Activated naive CD4-positive, alpha-beta T cell treated with Interleukin-2 at 50 U/mL for 16 hours (primary cell): ENCODE data around the gene ZNF691.
A peak's percentile ranks its signal among the peaks of the same experiment; 100 is the strongest.
"Not testable (repeated sequence)": the region's sequence is repeated elsewhere in the genome, so short reads cannot be mapped to it uniquely, and the experiment has no call there.

Experiments used
- DNase-seq: peaks from one replicate; pipeline ENCODE4 v3.0.0-alpha.2; 2020

The ZNF691 gene

GRCh38 chr1:42846257-42847110 is at the start of gene ZNF691:
Gene ZNF691 (plus strand): TSS chr1:42846613. CDS start chr1:42849659, 3,046 bp downstream.
- peak; percentile 88 for DNase-seq

- no peak for DNase-seq
These were observed 49.0 kb upstream of the ZNF691 start for GRCh38 chr1:42797414-42797813.

GRCh38 chr1:42797979-42798378 is 48.4 kb upstream of the ZNF691 start:
- no peak for DNase-seq

GRCh38 chr1:42801832-42802473 is 44.5 kb upstream of the ZNF691 start:
- no peak for DNase-seq

GRCh38 chr1:42806171-42806570 is 40.2 kb upstream of the ZNF691 start:
- no peak for DNase-seq

- DNase-seq, result no peak
These were observed 39.8 kb upstream of the ZNF691 start for GRCh38 chr1:42806593-42806992.

GRCh38 chr1:42807056-42807668 is 39.3 kb upstream of the ZNF691 start:
- no peak for DNase-seq

- DNase-seq, result not testable (repeated sequence)
These were observed 31.6 kb upstream of the ZNF691 start for GRCh38 chr1:42814815-42815214.

GRCh38 chr1:42815941-42816584 is 30.4 kb upstream of the ZNF691 start:
- DNase-seq, result peak; percentile 9

- peak; percentile 92 for DNase-seq
These were observed 29.6 kb upstream of the ZNF691 start, which contains the start of the genes ERMAP and SVBP for GRCh38 chr1:42816585-42817439. Gene ERMAP (plus strand): TSS chr1:42817122. CDS start chr1:42830449, 13,327 bp downstream. Gene SVBP (minus strand): TSS chr1:42817397. CDS start chr1:42816544, 853 bp downstream.

- no peak for DNase-seq
These were observed 29.0 kb upstream of the ZNF691 start for GRCh38 chr1:42817440-42817767.

- DNase-seq, result no peak
These were observed 28.4 kb upstream of the ZNF691 start for GRCh38 chr1:42817976-42818375.

- DNase-seq, result no peak
These were observed 25.6 kb upstream of the ZNF691 start for GRCh38 chr1:42820813-42821212.

- no peak for DNase-seq
These were observed 24.7 kb upstream of the ZNF691 start for GRCh38 chr1:42821690-42822089.

GRCh38 chr1:42822800-42823392 is 23.5 kb upstream of the ZNF691 start:
- no peak for DNase-seq

GRCh38 chr1:42824481-42825035 is 21.9 kb upstream of the ZNF691 start:
- no peak for DNase-seq

- DNase-seq, result no peak
These were observed 21.2 kb upstream of the ZNF691 start for GRCh38 chr1:42825036-42825851.

- no peak for DNase-seq
These were observed 15.8 kb upstream of the ZNF691 start for GRCh38 chr1:42830631-42831030.

GRCh38 chr1:42831273-42831672 is 15.1 kb upstream of the ZNF691 start:
- DNase-seq, result no peak

GRCh38 chr1:42832641-42833240 is 13.7 kb upstream of the ZNF691 start:
- DNase-seq, result no peak
